H1 (cell line): ENCODE data around the gene SLC39A9. TPM values are rescaled to one million over a fixed set of nuclear protein-coding genes. Genes with fewer than 3 reads are reported as not detected.

Source experiments
- CTCF ChIA-PET: fragments of 300-600 bp; sonication (Branson Sonifier 250); formaldehyde crosslinking; loops from one replicate; lab custom pipeline; 2021; ENCODE audit not compliant: partially characterized antibody; lab: Charles Lee
- POLR2A ChIA-PET: fragments of 300-600 bp; sonication (Branson Sonifier 250); formaldehyde crosslinking; loops from one replicate; lab custom pipeline; 2021; ENCODE audit warnings: inconsistent platforms; ENCODE audit not compliant: partially characterized antibody; lab: Charles Lee
- DNase-seq, 2 experiments: peaks; one replicate each; pipeline versions ENCODE4 v3.0.0 to v3.0.0-alpha.2; 2010 to 2022; ENCODE audit warnings: low spot score in 2 of 2, low read depth in 1 of 2, mixed read lengths in 1 of 2
- FAIRE-seq: peaks from 2 replicates; lab custom pipeline; 2011; peaks lifted over from hg19 to GRCh38; lab: Jason Lieb, UNC
- H2AFZ ChIP-seq: 2 replicates; pipeline ENCODE4 v1.8.1; 2012; ENCODE audit warnings: low read length, inconsistent platforms
- H2AK5ac ChIP-seq: 2 replicates; pipeline ENCODE4 v1.6.1; 2013; ENCODE audit warnings: low read depth, low read length
- H2BK120ac ChIP-seq: replicated peaks from 2 replicates; pipeline ENCODE3; 2013; ENCODE audit warnings: low read depth, low read length, inconsistent platforms
- H2BK12ac ChIP-seq: 2 replicates; pipeline ENCODE4 v1.6.1; 2013; ENCODE audit warnings: low read depth, low read length
- H2BK15ac ChIP-seq: 2 replicates; pipeline ENCODE4 v1.6.1; 2013; ENCODE audit warnings: low read length
- H2BK20ac ChIP-seq: 2 replicates; pipeline ENCODE4 v1.6.1; 2013; ENCODE audit warnings: low read length
- H2BK5ac ChIP-seq: 2 replicates; pipeline ENCODE4 v1.6.1; 2013; ENCODE audit warnings: low read depth, low read length
- H3K14ac ChIP-seq: 2 replicates; pipeline ENCODE4 v1.6.1; 2013; ENCODE audit warnings: inconsistent platforms; ENCODE audit not compliant: insufficient read length
- H3K18ac ChIP-seq: 2 replicates; pipeline ENCODE4 v1.6.1; 2013; ENCODE audit warnings: low read length; ENCODE audit errors: extremely low read depth
- H3K23ac ChIP-seq: 2 replicates; pipeline ENCODE4 v1.6.1; 2013; ENCODE audit warnings: inconsistent platforms; ENCODE audit not compliant: insufficient read length
- H3K23me2 ChIP-seq: 2 replicates; pipeline ENCODE4 v1.6.1; 2013; ENCODE audit warnings: low read depth, low read length
- H3K27ac ChIP-seq: 2 replicates; pipeline ENCODE4 v1.6.1; 2011; ENCODE audit warnings: low read depth, low read length, inconsistent platforms
- H3K27me3 ChIP-seq, 4 experiments: replicated peaks in 1 of 4; 1 replicate in 1 of 4; 2 replicates in 3 of 4; pipeline versions ENCODE4 v1.6.1 to v1.8.1; 2011 to 2013; ENCODE audit warnings: low read length in 3 of 4, mild to moderate bottlenecking in 3 of 4, inconsistent platforms in 2 of 4, mixed read lengths in 2 of 4, moderate library complexity in 1 of 4; ENCODE audit not compliant: control insufficient read depth in 3 of 4, insufficient read depth in 3 of 4; ENCODE audit errors: extremely low read depth in 1 of 4
- H3K36me3 ChIP-seq, 4 experiments: 2 replicates each; pipeline versions ENCODE4 v1.6.1 to v1.8.1; 2011 to 2013; ENCODE audit warnings: mild to moderate bottlenecking in 4 of 4, low read length in 3 of 4, moderate library complexity in 2 of 4, control low read depth in 1 of 4, inconsistent platforms in 1 of 4; ENCODE audit not compliant: insufficient read depth in 4 of 4, control insufficient read depth in 2 of 4
- H3K4ac ChIP-seq: replicated peaks from 2 replicates; pipeline ENCODE3; 2013; ENCODE audit warnings: low read length, low read depth, mixed read lengths, inconsistent platforms; ENCODE audit not compliant: insufficient read length
- H3K4me1 ChIP-seq, 4 experiments: replicated peaks in 1 of 4; 1 replicate in 1 of 4; 2 replicates in 3 of 4; pipeline versions ENCODE4 v1.6.1 to v1.8.1; 2011 to 2013; ENCODE audit warnings: low read length in 3 of 4, inconsistent platforms in 2 of 4, mixed read lengths in 1 of 4; ENCODE audit not compliant: insufficient read depth in 4 of 4, control insufficient read depth in 3 of 4
- H3K4me2 ChIP-seq, 2 experiments: 2 replicates each; pipeline versions ENCODE4 v1.6.1 to v1.8.1; 2011 to 2013; ENCODE audit warnings: low read depth in 2 of 2, low read length in 2 of 2, control low read depth in 1 of 2, inconsistent platforms in 1 of 2, mild to moderate bottlenecking in 1 of 2; ENCODE audit not compliant: insufficient read depth in 1 of 2
- H3K4me3 ChIP-seq, 4 experiments: fragments of 200-600, 300-600 bp in 1 of 4; sonication (generic), shearing (Covaris generic), sonication (Bioruptor Twin) in 1 of 4; 2 replicates each; pipeline versions ENCODE4 v1.5.1 to v1.8.1; 2011 to 2016; ENCODE audit warnings: low read length in 4 of 4, low read depth in 3 of 4, control low read depth in 2 of 4, inconsistent platforms in 2 of 4, mild to moderate bottlenecking in 2 of 4, mixed read lengths in 1 of 4, moderate library complexity in 1 of 4; ENCODE audit not compliant: insufficient read depth in 2 of 4; ENCODE audit errors: extremely low read depth in 1 of 4
- H3K56ac ChIP-seq: replicated peaks from 2 replicates; pipeline ENCODE3; 2013; ENCODE audit warnings: low read depth, mild to moderate bottlenecking, mixed read lengths, low read length, inconsistent platforms; ENCODE audit not compliant: insufficient read length
- H3K79me1 ChIP-seq: 2 replicates; pipeline ENCODE4 v1.6.1; 2013; ENCODE audit warnings: low read depth, low read length, control low read depth
- H3K79me2 ChIP-seq, 2 experiments: 2 replicates each; pipeline versions ENCODE4 v1.6.1 to v1.8.1; 2012 to 2013; ENCODE audit warnings: low read length in 2 of 2, mild to moderate bottlenecking in 2 of 2, inconsistent platforms in 1 of 2; ENCODE audit not compliant: insufficient read depth in 2 of 2, control insufficient read depth in 1 of 2
- H3K9ac ChIP-seq, 4 experiments: replicated peaks in 1 of 4; 1 replicate in 1 of 4; 2 replicates in 3 of 4; pipeline versions ENCODE4 v1.6.1 to v1.8.1; 2011 to 2013; ENCODE audit warnings: low read depth in 3 of 4, low read length in 3 of 4, control low read depth in 2 of 4, mild to moderate bottlenecking in 2 of 4, moderate library complexity in 2 of 4, inconsistent platforms in 1 of 4; ENCODE audit errors: extremely low read depth in 1 of 4
- H3K9me3 ChIP-seq, 2 experiments: 2 replicates each; pipeline versions ENCODE4 v1.6.1 to v1.8.1; 2012 to 2013; ENCODE audit warnings: mild to moderate bottlenecking in 2 of 2, moderate library complexity in 2 of 2, control low read depth in 1 of 2, inconsistent platforms in 1 of 2, low read depth in 1 of 2, low read length in 1 of 2, mixed read lengths in 1 of 2; ENCODE audit not compliant: insufficient read depth in 2 of 2
- H4K20me1 ChIP-seq, 2 experiments: replicated peaks in 1 of 2; 2 replicates each; pipeline versions ENCODE3 to v1.8.1; 2011 to 2013; ENCODE audit warnings: inconsistent platforms in 2 of 2, low read length in 2 of 2, mild to moderate bottlenecking in 1 of 2; ENCODE audit not compliant: insufficient read depth in 2 of 2, control insufficient read depth in 1 of 2
- H4K5ac ChIP-seq: 2 replicates; pipeline ENCODE4 v1.6.1; 2013; ENCODE audit warnings: low read length, low read depth, mixed read lengths, inconsistent platforms; ENCODE audit not compliant: insufficient read length
- H4K8ac ChIP-seq: 2 replicates; pipeline ENCODE4 v1.8.0; 2013; ENCODE audit warnings: mild to moderate bottlenecking, moderate library complexity, low read length, inconsistent platforms; ENCODE audit not compliant: insufficient read depth; ENCODE audit errors: extremely low read depth
- H4K91ac ChIP-seq: replicated peaks from 2 replicates; pipeline ENCODE3; 2013; ENCODE audit warnings: low read length, mixed read lengths, inconsistent platforms; ENCODE audit not compliant: insufficient read length
- MAFK ChIP-seq: IDR thresholded peaks from 2 replicates; pipeline ENCODE4 v1.6.1; 2012; ENCODE audit warnings: low read depth, mild to moderate bottlenecking, improper control_type of control experiment, low read length
- POU5F1 ChIP-seq: IDR thresholded peaks from 2 replicates; pipeline ENCODE4 v1.6.1; 2011; ENCODE audit warnings: low read depth, mild to moderate bottlenecking, low read length, moderate library complexity
- ZNF274 ChIP-seq: IDR thresholded peaks from 2 replicates; pipeline ENCODE4 v1.7.0; 2012; ENCODE audit warnings: low read length, borderline replicate concordance; ENCODE audit errors: extremely low read depth
- WGBS, 2 experiments: shearing (Covaris generic) in 1 of 2; methylation state at CpG; one replicate each; pipeline versions ENCODE4 v1.1.6 to v1.1.7; 2013 to 2015; ENCODE audit warnings: low lambda C conversion rate in 2 of 2, mixed read lengths in 2 of 2, inconsistent platforms in 1 of 2, low coverage in 1 of 2, missing lambda C conversion rate in 1 of 2; ENCODE audit not compliant: insufficient replicate concordance in 2 of 2, insufficient coverage in 1 of 2, insufficient read length in 1 of 2; ENCODE audit errors: extremely low coverage in 1 of 2, missing lambda C conversion rate in 1 of 2; 5-methylcytosine and 5-hydroxymethylcytosine counted together
- polyA plus RNA-seq, 7 experiments: library from polyadenylated mRNA; depleted of rRNA in 3 of 7; stranded (reverse) in 5 of 7; unstranded in 2 of 7; fragments of >200 nt in 5 of 7; fragments of 200-250 nt in 2 of 7; gene quantifications; 1 replicate in 5 of 7; 2 replicates in 1 of 7; 4 replicates in 1 of 7; pipeline versions ENCODE4 v1.2.1 to v1.2.3, GENCODE V29; 2011 to 2013; ENCODE audit warnings: missing spikeins in 2 of 7, mixed read lengths in 2 of 7
- total RNA-seq: library from RNA; stranded (reverse); fragmentation: NEBNext Ultra II Directional; extraction: Animal tissue kit (Norgen Biotek cat#: 25700); gene quantifications from 2 replicates; pipeline ENCODE4 v1.2.1, GENCODE V29; 2021

The SLC39A9 gene
- total and polyA plus RNA-seq, 2 of the 8 experiments (the other 6 are each of a cell fraction or from before 2014, with no cell fraction given): 31.0 to 44.2 TPM

DNA sequence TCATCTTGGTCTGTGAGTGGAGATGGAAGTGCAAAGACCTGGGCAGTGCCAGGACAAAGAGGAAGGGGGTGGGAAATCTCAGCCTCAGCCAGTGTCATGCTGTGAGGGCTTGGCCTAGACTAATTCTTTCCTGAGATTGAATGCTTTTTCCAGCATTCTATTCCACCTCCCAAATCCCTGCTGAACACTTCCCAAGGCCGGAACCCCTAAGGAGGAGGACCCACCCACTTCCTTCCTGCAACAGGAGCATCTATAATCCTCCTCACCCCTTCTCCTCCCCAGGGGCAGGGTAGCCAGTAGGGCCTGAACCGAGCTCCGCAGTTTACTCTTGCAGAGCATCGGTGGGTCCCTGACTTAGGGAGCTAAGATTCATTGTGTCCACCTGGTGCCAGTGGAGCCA is 89.3 kb downstream of the SLC39A9 start:
- Histone ChIP-seq H4K8ac (no peak overlapping the region), H3K4me3 (no peak overlapping the region), H4K91ac (no peak overlapping the region), H3K4me2 (no peak overlapping the region), H2BK12ac (no peak overlapping the region), H3K23ac (no peak overlapping the region)
- no peak for FAIRE-seq
- TF ChIP-seq POU5F1 (no peak), ZNF274 (no peak), MAFK (no peak)
- TF ChIP-seq, all 59 proteins: peak for 0
- no peaks in the 10 kb centered on the region for H4K20me1 ChIP-seq
- no peak overlapping the region for H2BK20ac ChIP-seq
- no peak overlapping the region for H3K27ac ChIP-seq
- H2BK120ac ChIP-seq: no peak overlapping the region
- no peak overlapping the region for H2AK5ac ChIP-seq
- no peaks in the 10 kb centered on the region for H3K79me1 ChIP-seq
- H3K14ac ChIP-seq: no peak overlapping the region
- no peak overlapping the region for H3K56ac ChIP-seq
- 0 out of 2 replicates have a peak overlapping the region, but pooled peaks have one; percentile 16 for H2BK15ac ChIP-seq
- ChIA-PET CTCF (interaction anchor here (0.8 to 5.0 kb wide), 8 partner anchors 11 to 245 kb away, joined by 3 to 36 read pairs (median 6); no protein-coding TSS in a partner anchor), POLR2A (interaction anchor here (1.0 to 1.5 kb wide), 2 partner anchors 8 to 84 kb away, joined by 3 read pairs; no protein-coding TSS in a partner anchor)
- H3K4ac ChIP-seq: no peak overlapping the region
- H3K18ac ChIP-seq: no peak overlapping the region
- no peak for DNase-seq
- no peak overlapping the region for H2BK5ac ChIP-seq
- H3K9me3 ChIP-seq: no peaks in the 10 kb centered on the region
- no peaks in the 10 kb centered on the region for H3K79me2 ChIP-seq
- H3K9ac ChIP-seq: no peak overlapping the region
- H4K5ac ChIP-seq: no peak overlapping the region
- H3K36me3 ChIP-seq: no peaks in the 10 kb centered on the region
- peaks cover 0 to 4% (median 2%) of the 10 kb centered on the region in 4 experiments; a peak in 1 of 7 replicates for H3K4me1 ChIP-seq
- H2AFZ ChIP-seq: no peak overlapping the region
- H3K27me3 ChIP-seq: peaks cover 25 to 39% (median 35%) of the 10 kb centered on the region in 4 experiments
- peaks cover 16% of the 10 kb centered on the region for H3K23me2 ChIP-seq
- WGBS, 2 experiments: 82% methylated on average over 4 of the region's 4 CpGs; no CpG with 5 or more reads in 1 of the 2 experiments
